Prostate gland (tissue), 2 donors: ENCODE results near the gene TFPI. TPM values are rescaled to one million over a fixed set of nuclear protein-coding genes. Genes with fewer than 3 reads are reported as not detected.

Experiments
- DNase-seq: peaks from one replicate; pipeline ENCODE4 v3.0.0-alpha.2; 2019; ENCODE audit warnings: low spot score
- H3K27ac ChIP-seq, 2 donors: fragments of 200-600 bp; sonication (generic); 2 replicates each; pipeline ENCODE4 v1.5.1; 2017 to 2019
- H3K27me3 ChIP-seq: fragments of 200-600 bp; sonication (generic); replicated peaks from 2 replicates; pipeline ENCODE4 v1.5.1; 2019; ENCODE audit not compliant: insufficient read depth
- H3K36me3 ChIP-seq, 2 donors: fragments of 200-600 bp; sonication (generic); 1 replicate in 1 of 2; 2 replicates in 1 of 2; pipeline versions ENCODE4 v1.5.1 to v1.8.1; 2017 to 2019
- H3K4me1 ChIP-seq: fragments of 200-600 bp; sonication (generic); replicated peaks from 2 replicates; pipeline ENCODE4 v1.5.1; 2019
- H3K4me3 ChIP-seq, 2 donors: fragments of 200-600 bp; sonication (generic); 2 replicates each; pipeline ENCODE4 v1.5.1; 2017 to 2019
- H3K9me3 ChIP-seq: fragments of 200-600 bp; sonication (generic); 2 replicates; pipeline ENCODE4 v1.5.1; 2017
- CTCF ChIP-seq, 4 experiments: fragments of 200-600 bp in 2 of 4; fragments of 450-650 bp in 2 of 4; sonication (generic) in 2 of 4; IDR thresholded peaks; 1 replicate in 3 of 4; 2 replicates in 1 of 4; pipeline ENCODE4 v1.5.1; 2016 to 2019; ENCODE audit warnings: antibody characterized with exemption in 4 of 4, mild to moderate bottlenecking in 2 of 4, moderate library complexity in 2 of 4
- POLR2A ChIP-seq: fragments of 450-650 bp; IDR thresholded peaks from one replicate; pipeline ENCODE4 v1.6.1; 2016; ENCODE audit warnings: antibody characterized with exemption, mild to moderate bottlenecking
- POLR2AphosphoS5 ChIP-seq: sonication (generic); formaldehyde crosslinking; IDR thresholded peaks from one replicate; pipeline ENCODE4 v1.6.1; 2017; ENCODE audit warnings: antibody characterized with exemption
- WGBS: methylation state at CpG from one replicate; pipeline ENCODE4 v1.1.5; 2018; 5-methylcytosine and 5-hydroxymethylcytosine counted together
- intact Hi-C: fragments of 100-400 bp; cut with DNase I; formaldehyde crosslinking; loops from one replicate; pipeline ENCODE4 v1.14.2; 2022
- total RNA-seq, 2 donors: library from RNA; depleted of rRNA; stranded (reverse); fragments of >200 nt; gene quantifications; one replicate each; pipeline ENCODE4 v1.1.0, GENCODE V29; 2016

The TFPI gene
- total RNA-seq, 2 donors from 2014 or later = 7.0 to 19.5 TPM

- H3K9me3 ChIP-seq = no peaks in the 10 kb centered on the region
- TF ChIP-seq CTCF (IDR thresholded peaks at IDR 0.05) = no peak
- TF ChIP-seq POLR2AphosphoS5 = no peak
- TF ChIP-seq POLR2A = no peak
- H3K27me3 ChIP-seq = no peaks in the 10 kb centered on the region
- intact Hi-C loops = no loop called here
- DNase-seq = no peak
- 83% methylated on average over 2 of the region's 2 CpGs for WGBS
- no peaks in the 10 kb centered on the region for H3K4me1 ChIP-seq
- H3K36me3 ChIP-seq = no peaks in the 10 kb centered on the region
- H3K4me3 ChIP-seq = no peak overlapping the region
- no peak overlapping the region for H3K27ac ChIP-seq
These were observed 78.6 kb downstream of the TFPI start for GRCh38 chr2:187475499-187476248.

GRCh38 chr2:187470698-187471097 lies 83.5 kb downstream of the TFPI start:
- Histone ChIP-seq H3K27me3 (no peaks in the 10 kb centered on the region), H3K36me3 (no peaks in the 10 kb centered on the region), H3K9me3 (no peaks in the 10 kb centered on the region), H3K4me1 (no peaks in the 10 kb centered on the region), H3K27ac (no peak overlapping the region), H3K4me3 (no peak overlapping the region)
- intact Hi-C loops = no loop called here
- WGBS = 86% methylated on average over 2 of the region's 2 CpGs
- DNase-seq = no peak
- no peak for TF ChIP-seq CTCF (IDR thresholded peaks at IDR 0.05)
- no peak for TF ChIP-seq POLR2A
- no peak for TF ChIP-seq POLR2AphosphoS5

- no peaks in the 10 kb centered on the region for H3K36me3 ChIP-seq
- H3K4me1 ChIP-seq = no peaks in the 10 kb centered on the region
- no peak overlapping the region for H3K27ac ChIP-seq
- DNase-seq = no peak
- intact Hi-C loops = no loop called here
- H3K4me3 ChIP-seq = no peak overlapping the region
- no peak for TF ChIP-seq POLR2AphosphoS5
- no peak for TF ChIP-seq POLR2A
- no peak for TF ChIP-seq CTCF (IDR thresholded peaks at IDR 0.05)
- no peaks in the 10 kb centered on the region for H3K9me3 ChIP-seq
- no peaks in the 10 kb centered on the region for H3K27me3 ChIP-seq
These were observed 84.7 kb downstream of the TFPI start for GRCh38 chr2:187469538-187469937.

GRCh38 chr2:187468262-187468661 lies 86.0 kb downstream of the TFPI start:
- intact Hi-C loops = no loop called here
- Histone ChIP-seq H3K4me3 (no peak overlapping the region), H3K4me1 (no peaks in the 10 kb centered on the region), H3K27me3 (no peaks in the 10 kb centered on the region), H3K36me3 (no peaks in the 10 kb centered on the region), H3K27ac (no peak overlapping the region), H3K9me3 (no peaks in the 10 kb centered on the region)
- no peak for TF ChIP-seq CTCF (IDR thresholded peaks at IDR 0.05)
- TF ChIP-seq POLR2A = no peak
- TF ChIP-seq POLR2AphosphoS5 = no peak
- DNase-seq = no peak

GRCh38 chr2:187466129-187466792 lies 88.0 kb downstream of the TFPI start:
- H3K27me3 ChIP-seq = no peaks in the 10 kb centered on the region
- intact Hi-C loops = no loop called here
- TF ChIP-seq CTCF (IDR thresholded peaks at IDR 0.05) (no peak), POLR2AphosphoS5 (no peak), POLR2A (no peak)
- H3K4me3 ChIP-seq = no peak overlapping the region
- no peaks in the 10 kb centered on the region for H3K36me3 ChIP-seq
- H3K9me3 ChIP-seq = no peaks in the 10 kb centered on the region
- no peak overlapping the region for H3K27ac ChIP-seq
- 82% methylated on average over 2 of the region's 2 CpGs for WGBS
- H3K4me1 ChIP-seq = no peaks in the 10 kb centered on the region
- DNase-seq = no peak
